Upper lobe of left lung (tissue), 6 donors: ENCODE results near the gene SRRM4. TPM values are rescaled to one million over a fixed set of nuclear protein-coding genes. Genes with fewer than 3 reads are reported as not detected.

Experiments
- ATAC-seq, 2 donors: fragments of 200-7000 bp; cut with Tn5 transposase; one replicate each; pipeline ENCODE4 v1.9.1; 2022; ENCODE audit warnings: mild to moderate bottlenecking in 2 of 2, moderate library complexity in 2 of 2; ENCODE audit not compliant: low FRiP score in 2 of 2
- DNase-seq, 2 donors: peaks; one replicate each; pipeline ENCODE4 v3.0.0-alpha.2; 2019 to 2020
- H3K27ac ChIP-seq, 4 donors: fragments of 200-600 bp; sonication (generic); one replicate each; pipeline ENCODE4 v1.5.1; 2016 to 2019
- H3K27me3 ChIP-seq, 4 donors: fragments of 200-600 bp; sonication (generic); one replicate each; pipeline ENCODE4 v1.5.1; 2017 to 2019
- H3K36me3 ChIP-seq, 4 donors: fragments of 200-600 bp; sonication (generic); one replicate each; pipeline ENCODE4 v1.5.1; 2016 to 2019
- H3K4me1 ChIP-seq, 4 donors: fragments of 200-600 bp; sonication (generic); one replicate each; pipeline ENCODE4 v1.5.1; 2018 to 2019
- H3K4me3 ChIP-seq, 4 donors: fragments of 200-600 bp; sonication (generic); one replicate each; pipeline ENCODE4 v1.5.1; 2017 to 2019; ENCODE audit warnings: mild to moderate bottlenecking in 2 of 4, moderate library complexity in 1 of 4
- H3K9me3 ChIP-seq, 4 donors: fragments of 200-600 bp; sonication (generic); one replicate each; pipeline ENCODE4 v1.5.1; 2018 to 2019
- CTCF ChIP-seq, 6 experiments: fragments of 450-650 bp in 4 of 6; fragments of 200-600 bp in 2 of 6; sonication (generic) in 2 of 6; IDR thresholded peaks; one replicate each; pipeline ENCODE4 v1.5.1; 2016 to 2019; ENCODE audit warnings: antibody characterized with exemption in 6 of 6
- EP300 ChIP-seq, 4 donors: sonication (generic); formaldehyde crosslinking; IDR thresholded peaks; one replicate each; pipeline ENCODE4 v1.5.1; 2017; ENCODE audit warnings: antibody characterized with exemption in 4 of 4, control low read depth in 2 of 4
- POLR2A ChIP-seq, 4 donors: fragments of 450-650 bp; IDR thresholded peaks; one replicate each; pipeline ENCODE4 v1.5.1; 2016 to 2017; ENCODE audit warnings: antibody characterized with exemption in 4 of 4, mild to moderate bottlenecking in 2 of 4
- POLR2AphosphoS5 ChIP-seq, 2 donors: sonication (generic); formaldehyde crosslinking; IDR thresholded peaks; one replicate each; pipeline ENCODE4 v1.5.1; 2017; ENCODE audit warnings: antibody characterized with exemption in 2 of 2
- WGBS, 2 donors: methylation state at CpG; one replicate each; pipeline ENCODE4 v1.1.5; 2017 to 2018; 5-methylcytosine and 5-hydroxymethylcytosine counted together
- total RNA-seq, 6 donors: library from RNA; depleted of rRNA in 4 of 6; stranded (reverse); fragments of >200 nt in 4 of 6; gene quantifications; one replicate each; pipeline versions ENCODE4 v1.1.0 to v1.2.1, GENCODE V29; 2016 to 2021
- donor health status: DM: no; HTN: no; CAD: no; lungs with moderate emphysema.
- donor health status: DM: no; HTN: yes; CAD: no; lungs with severe emphysema.

SRRM4 gene
- total RNA-seq, 6 donors from 2014 or later, result under 0.01 to 0.33 (median 0.11) TPM; not detected in 2

GRCh38 chr12:119014368-119014767 lies 33.0 kb downstream of the SRRM4 start:
- no peaks in the 10 kb centered on the region for H3K27me3 ChIP-seq
- WGBS, 2 donors, result 78 to 91% methylated on average over 1 of the region's 1 CpG
- peaks cover 0 to 8% (median 4%) of the 10 kb centered on the region in 4 donors for H3K9me3 ChIP-seq
- DNase-seq (no peak), ATAC-seq (no peak)
- no peak overlapping the region for H3K4me3 ChIP-seq
- H3K4me1 ChIP-seq, result no peaks in the 10 kb centered on the region
- H3K27ac ChIP-seq, result no peak overlapping the region
- H3K36me3 ChIP-seq, result no peaks in the 10 kb centered on the region
- no peak for TF ChIP-seq EP300 (IDR thresholded peaks at IDR 0.05)
- no peak for TF ChIP-seq CTCF (IDR thresholded peaks at IDR 0.05)
- no peak for TF ChIP-seq POLR2AphosphoS5 (IDR thresholded peaks at IDR 0.05)
- TF ChIP-seq POLR2A (IDR thresholded peaks at IDR 0.05), result no peak

- 44 to 73% methylated on average over 2 of the region's 2 CpGs for WGBS, 2 donors
- ATAC-seq, result no peak
- Histone ChIP-seq H3K36me3 (no peaks in the 10 kb centered on the region), H3K27ac (no peak overlapping the region), H3K9me3 (peaks cover 0 to 2% (median 0%) of the 10 kb centered on the region in 4 donors), H3K4me3 (no peak overlapping the region), H3K27me3 (no peaks in the 10 kb centered on the region), H3K4me1 (no peaks in the 10 kb centered on the region)
- no peak for TF ChIP-seq POLR2A (IDR thresholded peaks at IDR 0.05)
- TF ChIP-seq POLR2AphosphoS5 (IDR thresholded peaks at IDR 0.05), result no peak
- TF ChIP-seq CTCF (IDR thresholded peaks at IDR 0.05), result no peak
- TF ChIP-seq EP300 (IDR thresholded peaks at IDR 0.05), result no peak
- no peak for DNase-seq
These were observed 35.4 kb downstream of the SRRM4 start for GRCh38 chr12:119016715-119017114.

- Histone ChIP-seq H3K4me1 (no peaks in the 10 kb centered on the region), H3K36me3 (no peaks in the 10 kb centered on the region), H3K27me3 (no peaks in the 10 kb centered on the region), H3K9me3 (no peaks in the 10 kb centered on the region), H3K27ac (no peak overlapping the region), H3K4me3 (no peak overlapping the region)
- TF ChIP-seq CTCF (IDR thresholded peaks at IDR 0.05) (no peak), POLR2AphosphoS5 (IDR thresholded peaks at IDR 0.05) (no peak), POLR2A (IDR thresholded peaks at IDR 0.05) (no peak), EP300 (IDR thresholded peaks at IDR 0.05) (no peak)
- WGBS, 2 donors, result 18 to 44% methylated on average over 3 of the region's 3 CpGs
- no peak for DNase-seq
- ATAC-seq, result no peak
These were observed 37.8 kb downstream of the SRRM4 start for GRCh38 chr12:119019166-119019565.

GRCh38 chr12:119020406-119021360 lies 39.3 kb downstream of the SRRM4 start:
- Histone ChIP-seq H3K4me1 (no peaks in the 10 kb centered on the region), H3K36me3 (no peaks in the 10 kb centered on the region), H3K4me3 (no peak overlapping the region), H3K9me3 (no peaks in the 10 kb centered on the region), H3K27ac (no peak overlapping the region), H3K27me3 (no peaks in the 10 kb centered on the region)
- ATAC-seq, result no peak
- TF ChIP-seq POLR2AphosphoS5 (IDR thresholded peaks at IDR 0.05) (no peak), CTCF (IDR thresholded peaks at IDR 0.05) (peak in 3 of 6 experiments; percentile 26 to 41 (median 41))
- 18 to 20% methylated on average over 21 of the region's 21 CpGs for WGBS, 2 donors
- DNase-seq, result peak in 1 of 2 donors; percentile 59
